Parathyroid adenoma (tissue), 2 donors: Measurements from ENCODE around the gene ABLIM2.

Source experiments
- H2AFZ ChIP-seq: fragments of 300-600 bp; sonication (generic); one replicate; pipeline ENCODE4 v1.7.0; 2017; ENCODE audit warnings: antibody characterized with exemption, mild to moderate bottlenecking
- H3K27ac ChIP-seq: fragments of 300-600 bp; sonication (generic); one replicate; pipeline ENCODE4 v1.7.0; 2017
- H3K27me3 ChIP-seq: fragments of 300-600 bp; sonication (generic); one replicate; pipeline ENCODE4 v1.7.0; 2017; ENCODE audit warnings: low read length; ENCODE audit not compliant: control insufficient read depth, insufficient read depth
- H3K36me3 ChIP-seq: fragments of 300-600 bp; sonication (generic); one replicate; pipeline ENCODE4 v1.7.0; 2017; ENCODE audit warnings: low read length; ENCODE audit not compliant: control insufficient read depth, insufficient read depth
- H3K4me1 ChIP-seq: fragments of 300-600 bp; sonication (generic); one replicate; pipeline ENCODE4 v1.7.0; 2017; ENCODE audit warnings: control low read depth
- H3K4me2 ChIP-seq: fragments of 300-600 bp; sonication (generic); one replicate; pipeline ENCODE4 v1.7.0; 2017; ENCODE audit warnings: low read length
- H3K4me3 ChIP-seq: fragments of 300-600 bp; sonication (generic); one replicate; pipeline ENCODE4 v1.7.0; 2017; ENCODE audit warnings: low read depth, low read length
- H3K79me2 ChIP-seq: fragments of 300-600 bp; sonication (generic); one replicate; pipeline ENCODE4 v1.7.0; 2017; ENCODE audit warnings: control low read depth
- H3K9ac ChIP-seq: fragments of 300-600 bp; sonication (generic); one replicate; pipeline ENCODE4 v1.7.0; 2017; ENCODE audit warnings: mild to moderate bottlenecking
- H3K9me3 ChIP-seq: fragments of 300-600 bp; sonication (generic); one replicate; pipeline ENCODE4 v1.7.0; 2017; ENCODE audit warnings: low read length; ENCODE audit not compliant: control insufficient read depth
- TF ChIP-seq, protein P1 (sequence below): fragments of 300-600 bp; sonication (generic); IDR thresholded peaks from one replicate; pipeline ENCODE4 v1.7.0; 2017; ENCODE audit warnings: antibody characterized with exemption, mild to moderate bottlenecking
- donor health status: primary hyperparathyroidism.

Gene ABLIM2

DNA sequence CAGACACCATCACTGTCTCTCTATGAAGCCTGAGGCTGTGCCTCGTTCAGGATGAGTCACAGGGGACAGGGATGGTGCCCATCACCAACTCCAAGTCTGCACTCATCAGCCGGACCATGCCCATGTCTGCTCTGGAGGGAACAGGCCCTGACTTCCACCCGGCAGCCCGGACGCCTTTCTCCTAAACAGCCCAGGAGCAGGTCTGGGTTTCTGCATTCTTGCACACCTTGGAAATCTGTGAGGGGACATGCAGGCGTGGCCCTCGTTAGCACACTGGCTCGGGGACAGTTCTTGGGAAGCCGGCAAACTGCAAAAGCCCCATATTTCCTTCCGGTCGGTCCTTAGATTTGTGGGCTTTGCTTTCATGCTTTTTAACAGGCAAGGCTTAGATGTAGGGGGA is 151.0 kb downstream of the ABLIM2 start:
- Histone ChIP-seq H3K9ac (no peak overlapping the region), H3K4me3 (no peak overlapping the region), H3K79me2 (no peaks in the 10 kb centered on the region), H3K36me3 (no peaks in the 10 kb centered on the region), H3K27ac (no peak overlapping the region), H2AFZ (no peak overlapping the region), H3K4me1 (no peaks in the 10 kb centered on the region), H3K9me3 (no peaks in the 10 kb centered on the region), H3K4me2 (no peak overlapping the region), H3K27me3 (no peaks in the 10 kb centered on the region)
- TF ChIP-seq, protein P1, sequence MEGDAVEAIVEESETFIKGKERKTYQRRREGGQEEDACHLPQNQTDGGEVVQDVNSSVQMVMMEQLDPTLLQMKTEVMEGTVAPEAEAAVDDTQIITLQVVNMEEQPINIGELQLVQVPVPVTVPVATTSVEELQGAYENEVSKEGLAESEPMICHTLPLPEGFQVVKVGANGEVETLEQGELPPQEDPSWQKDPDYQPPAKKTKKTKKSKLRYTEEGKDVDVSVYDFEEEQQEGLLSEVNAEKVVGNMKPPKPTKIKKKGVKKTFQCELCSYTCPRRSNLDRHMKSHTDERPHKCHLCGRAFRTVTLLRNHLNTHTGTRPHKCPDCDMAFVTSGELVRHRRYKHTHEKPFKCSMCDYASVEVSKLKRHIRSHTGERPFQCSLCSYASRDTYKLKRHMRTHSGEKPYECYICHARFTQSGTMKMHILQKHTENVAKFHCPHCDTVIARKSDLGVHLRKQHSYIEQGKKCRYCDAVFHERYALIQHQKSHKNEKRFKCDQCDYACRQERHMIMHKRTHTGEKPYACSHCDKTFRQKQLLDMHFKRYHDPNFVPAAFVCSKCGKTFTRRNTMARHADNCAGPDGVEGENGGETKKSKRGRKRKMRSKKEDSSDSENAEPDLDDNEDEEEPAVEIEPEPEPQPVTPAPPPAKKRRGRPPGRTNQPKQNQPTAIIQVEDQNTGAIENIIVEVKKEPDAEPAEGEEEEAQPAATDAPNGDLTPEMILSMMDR: no peak

DNA sequence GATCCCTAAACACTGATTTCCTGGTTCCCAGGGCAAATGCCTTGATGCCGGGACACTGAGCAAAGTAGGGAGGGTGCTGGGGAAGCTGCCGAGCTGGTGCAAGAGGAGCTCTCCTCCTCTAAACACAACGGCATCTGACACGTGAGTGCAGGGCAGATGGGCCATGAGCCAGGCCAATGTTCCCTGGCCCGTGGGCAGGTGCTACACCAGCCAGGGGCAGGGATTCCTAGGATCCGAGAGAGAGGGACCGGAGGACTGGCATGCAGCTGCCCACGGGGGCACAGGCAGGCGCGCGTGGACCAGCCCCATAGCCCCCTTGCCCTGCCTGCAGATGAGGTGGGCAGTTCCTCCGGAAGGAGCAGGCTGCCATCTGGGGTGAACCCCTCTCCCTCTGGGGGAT is 152.1 kb downstream of the ABLIM2 start:
- H3K27me3 ChIP-seq: no peaks in the 10 kb centered on the region
- H3K27ac ChIP-seq: no peak overlapping the region
- no peak overlapping the region for H3K4me3 ChIP-seq
- no peaks in the 10 kb centered on the region for H3K36me3 ChIP-seq
- no peak overlapping the region for H3K9ac ChIP-seq
- H3K79me2 ChIP-seq: no peaks in the 10 kb centered on the region
- H3K9me3 ChIP-seq: no peaks in the 10 kb centered on the region
- H3K4me2 ChIP-seq: no peak overlapping the region
- H3K4me1 ChIP-seq: no peaks in the 10 kb centered on the region
- H2AFZ ChIP-seq: no peak overlapping the region
- TF ChIP-seq, protein P1: no peak

DNA sequence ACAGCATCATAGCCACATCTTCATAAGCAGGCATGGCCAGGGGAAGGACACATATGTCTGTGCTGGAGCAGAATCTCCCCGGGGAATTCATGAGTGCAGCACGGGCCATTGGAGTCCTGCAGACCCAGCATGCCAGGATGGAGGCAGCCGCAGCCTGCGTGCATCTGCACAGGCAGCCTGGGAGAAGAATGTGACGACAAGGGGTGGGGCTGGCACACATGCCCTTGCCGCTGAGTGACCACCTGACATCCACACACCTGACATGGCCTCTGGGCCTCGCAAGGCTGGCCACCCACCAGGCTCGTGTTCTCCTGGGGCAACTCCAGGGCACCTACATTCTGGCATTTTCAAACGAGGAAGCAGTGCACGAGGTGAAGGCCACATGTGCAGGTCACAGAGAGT is 152.8 kb downstream of the ABLIM2 start:
- Histone ChIP-seq H3K4me2 (no peak overlapping the region), H3K36me3 (no peaks in the 10 kb centered on the region), H3K4me3 (no peak overlapping the region), H3K79me2 (no peaks in the 10 kb centered on the region), H3K4me1 (no peaks in the 10 kb centered on the region), H3K9me3 (no peaks in the 10 kb centered on the region), H3K9ac (no peak overlapping the region), H3K27ac (no peak overlapping the region), H3K27me3 (no peaks in the 10 kb centered on the region), H2AFZ (no peak overlapping the region)
- TF ChIP-seq, protein P1: no peak

DNA sequence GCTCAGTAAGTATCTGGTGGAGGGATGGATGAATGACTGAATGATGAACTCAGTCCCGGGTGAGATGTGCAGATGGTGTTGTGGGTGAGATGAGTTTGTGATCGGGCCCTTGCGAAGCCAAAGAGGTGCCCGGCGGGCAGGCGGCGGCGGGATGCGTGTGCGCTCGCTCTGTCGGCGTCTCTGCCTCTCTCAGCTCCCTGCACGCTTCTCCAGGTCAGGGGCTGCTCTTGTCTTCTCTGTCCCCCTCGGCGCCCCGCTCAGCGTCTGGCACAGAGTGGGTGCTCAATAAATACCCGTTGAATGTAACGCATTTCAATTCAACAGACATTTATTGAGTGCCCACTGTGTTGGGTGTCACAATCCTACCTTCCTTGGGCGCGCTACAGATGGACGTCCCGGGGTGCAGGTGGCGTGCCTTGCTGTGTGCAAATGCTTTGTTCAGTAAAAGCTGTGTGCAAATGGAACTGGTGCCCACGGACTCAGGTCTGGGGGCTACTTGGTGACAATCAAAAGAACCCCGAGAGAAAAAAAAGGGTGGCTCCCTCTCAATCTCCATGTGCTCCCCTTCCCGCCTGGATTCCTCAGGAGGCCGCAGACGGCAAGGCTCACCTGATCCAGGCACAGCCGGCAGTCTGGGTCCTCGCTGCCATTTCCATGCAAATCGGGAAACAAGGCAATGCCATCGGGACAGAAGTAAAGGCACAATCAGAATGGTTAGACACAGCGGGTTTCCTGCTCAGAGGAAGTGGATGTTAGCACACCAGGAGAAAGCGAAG is 153.4 kb downstream of the ABLIM2 start:
- no peak overlapping the region for H3K4me2 ChIP-seq
- no peak overlapping the region for H3K27ac ChIP-seq
- H2AFZ ChIP-seq: no peak overlapping the region
- no peaks in the 10 kb centered on the region for H3K27me3 ChIP-seq
- no peaks in the 10 kb centered on the region for H3K36me3 ChIP-seq
- no peak overlapping the region for H3K9ac ChIP-seq
- H3K4me1 ChIP-seq: no peaks in the 10 kb centered on the region
- TF ChIP-seq, protein P1: no peak
- H3K4me3 ChIP-seq: no peak overlapping the region
- H3K79me2 ChIP-seq: no peaks in the 10 kb centered on the region
- H3K9me3 ChIP-seq: no peaks in the 10 kb centered on the region

DNA sequence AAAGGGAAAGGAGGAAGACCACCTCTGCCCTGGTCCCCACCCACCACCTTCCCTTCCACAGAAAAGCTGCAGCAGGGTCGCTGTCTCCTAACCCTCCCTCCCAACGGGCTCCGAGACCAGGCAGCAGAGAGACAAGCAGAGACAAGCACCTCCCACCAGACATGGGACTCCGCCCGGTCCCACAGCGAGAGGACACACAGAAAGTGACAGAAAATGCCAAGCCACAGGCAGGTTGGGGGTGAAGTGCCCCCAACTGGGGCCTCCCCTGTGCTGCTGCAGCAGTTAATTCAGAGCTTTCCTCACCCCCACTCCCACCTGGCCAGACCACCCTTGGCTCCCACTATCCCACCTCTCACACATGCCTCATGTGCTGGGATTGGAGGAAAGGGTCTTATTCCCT is 154.5 kb downstream of the ABLIM2 start:
- no peaks in the 10 kb centered on the region for H3K9me3 ChIP-seq
- H3K36me3 ChIP-seq: no peaks in the 10 kb centered on the region
- no peak overlapping the region for H3K4me2 ChIP-seq
- H3K79me2 ChIP-seq: no peaks in the 10 kb centered on the region
- TF ChIP-seq, protein P1: no peak
- no peak overlapping the region for H3K4me3 ChIP-seq
- no peaks in the 10 kb centered on the region for H3K27me3 ChIP-seq
- H2AFZ ChIP-seq: no peak overlapping the region
- H3K4me1 ChIP-seq: no peaks in the 10 kb centered on the region
- no peak overlapping the region for H3K27ac ChIP-seq
- H3K9ac ChIP-seq: no peak overlapping the region
